Measurements from ENCODE around the gene SUGT1.
A peak's percentile ranks its signal among the peaks of the same experiment; 100 is the strongest.
"Not testable (repeated sequence)": the region's sequence is repeated elsewhere in the genome, so short reads cannot be mapped to it uniquely, and the experiment has no call there.

The SUGT1 gene

DNA sequence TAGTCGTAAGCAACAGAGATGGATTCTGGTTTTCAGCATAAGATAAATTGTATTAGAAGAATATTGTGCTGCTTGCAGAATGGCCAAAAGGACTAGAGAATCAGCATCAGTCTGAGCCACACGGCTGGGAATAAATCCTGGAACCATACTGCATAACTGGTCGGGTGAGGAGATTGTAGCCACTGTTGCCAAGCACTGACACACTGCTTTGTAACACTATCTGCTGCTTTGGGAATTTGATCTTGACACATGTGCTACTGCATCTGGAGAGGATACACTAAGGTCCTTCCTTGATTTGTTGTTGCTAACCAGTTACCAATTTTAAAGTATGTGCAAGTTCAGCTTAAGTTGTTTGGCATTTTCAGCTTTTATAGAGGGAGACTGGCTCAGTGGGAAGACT is 8.5 kb upstream of the SUGT1 start:
- peak overlapping the region; percentile 4 for H3K27ac Mint-ChIP-seq
- no peak overlapping the region for H3K4me3 Mint-ChIP-seq
- H3K9me3 Mint-ChIP-seq, result no peaks in the 10 kb centered on the region
- H3K27me3 Mint-ChIP-seq, result no peaks in the 10 kb centered on the region
- peaks cover 58% of the 10 kb centered on the region for H3K36me3 Mint-ChIP-seq (ENCODE audit: low read depth)
- no peaks in the 10 kb centered on the region for H3K4me1 Mint-ChIP-seq (ENCODE audit: low read depth)
- no peak for DNase-seq

DNA sequence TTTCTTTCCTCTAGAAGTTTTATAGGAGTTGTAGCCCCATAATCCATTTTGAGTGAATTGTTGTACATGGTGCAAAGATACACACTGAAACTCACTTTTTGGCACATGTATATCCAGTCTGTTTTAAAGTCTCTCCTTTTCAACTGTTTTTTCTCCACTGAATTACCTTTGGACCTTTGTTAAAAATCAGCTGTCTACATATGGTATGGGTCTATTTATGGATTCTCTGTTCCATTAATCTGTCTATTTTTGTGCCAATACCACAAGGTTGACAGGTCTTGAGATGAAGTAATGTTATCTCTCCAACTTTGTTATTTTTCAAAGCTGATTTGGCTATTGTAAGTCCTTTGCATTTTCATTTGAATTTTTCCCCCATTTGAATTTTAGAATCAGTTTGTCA is 5.7 kb upstream of the SUGT1 start:
- H3K27me3 Mint-ChIP-seq, result no peaks in the 10 kb centered on the region
- DNase-seq, result no peak
- H3K27ac Mint-ChIP-seq, result no peak overlapping the region
- no peaks in the 10 kb centered on the region for H3K9me3 Mint-ChIP-seq
- peaks cover 53% of the 10 kb centered on the region for H3K36me3 Mint-ChIP-seq (ENCODE audit: low read depth)
- H3K4me1 Mint-ChIP-seq (ENCODE audit: low read depth), result peaks cover 8% of the 10 kb centered on the region
- H3K4me3 Mint-ChIP-seq, result no peak overlapping the region

DNA sequence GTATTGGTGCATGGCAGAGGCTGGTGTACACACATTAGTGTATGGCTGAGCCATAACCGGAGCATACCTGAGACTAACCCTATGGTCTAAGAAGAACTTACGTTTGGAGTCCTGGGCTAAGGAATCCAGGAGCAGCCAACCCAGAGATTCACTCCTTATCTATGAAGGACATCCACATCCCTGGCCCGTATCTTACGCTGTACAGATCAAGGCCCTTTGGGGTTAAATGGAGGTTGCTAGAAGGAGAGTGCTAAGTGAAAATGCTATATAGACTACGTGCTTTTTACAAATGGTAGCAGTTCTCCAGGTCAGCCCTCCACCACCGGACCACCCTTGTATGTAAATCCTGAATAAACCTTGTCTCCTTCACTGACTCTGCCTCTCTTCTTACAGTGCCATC is 1.9 kb upstream of the SUGT1 start:
- Mint-ChIP-seq H3K4me1 (ENCODE audit: low read depth) (peaks cover 16% of the 10 kb centered on the region), H3K36me3 (ENCODE audit: low read depth) (peaks cover 37% of the 10 kb centered on the region), H3K9me3 (no peaks in the 10 kb centered on the region), H3K27me3 (no peaks in the 10 kb centered on the region), H3K4me3 (no peak overlapping the region), H3K27ac (no peak overlapping the region)
- no peak for DNase-seq

DNA sequence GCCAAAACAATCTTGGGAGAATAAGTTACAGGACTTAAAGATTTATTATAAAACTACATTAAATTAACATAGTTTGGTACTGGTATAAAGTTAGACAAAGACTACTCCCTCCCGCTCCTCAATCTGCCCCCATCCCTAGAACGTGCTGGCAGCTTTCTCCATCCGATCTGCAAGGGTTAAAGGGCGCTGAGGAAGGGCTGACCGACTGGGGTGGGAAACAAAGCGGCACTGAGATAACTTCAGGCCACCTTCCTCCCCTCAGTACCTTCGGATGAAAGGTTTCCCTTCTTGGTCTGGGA is 790 bp upstream of the SUGT1 start:
- H3K36me3 Mint-ChIP-seq (ENCODE audit: low read depth), result peaks cover 37% of the 10 kb centered on the region
- no peaks in the 10 kb centered on the region for H3K27me3 Mint-ChIP-seq
- no peak overlapping the region for H3K4me3 Mint-ChIP-seq
- no peak overlapping the region for H3K27ac Mint-ChIP-seq
- no peaks in the 10 kb centered on the region for H3K9me3 Mint-ChIP-seq
- H3K4me1 Mint-ChIP-seq (ENCODE audit: low read depth), result peaks cover 16% of the 10 kb centered on the region
- no peak for DNase-seq

DNA sequence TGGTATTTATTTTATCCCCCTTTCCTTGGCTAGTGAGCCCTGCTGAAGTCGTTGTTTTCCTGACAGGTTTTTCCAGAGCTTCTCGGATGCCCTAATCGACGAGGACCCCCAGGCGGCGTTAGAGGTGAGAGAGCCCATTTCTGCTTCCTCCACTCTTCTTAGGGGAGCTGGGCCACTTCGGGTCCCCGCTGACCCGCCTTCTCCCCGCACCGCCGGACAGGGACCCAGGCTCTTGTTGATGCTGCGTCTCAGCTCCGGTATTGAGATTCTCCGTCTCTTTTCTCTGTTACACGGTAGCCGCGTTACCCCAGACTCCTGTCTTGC is 306 bp downstream of the SUGT1 start:
- no peaks in the 10 kb centered on the region for H3K9me3 Mint-ChIP-seq
- no peak overlapping the region for H3K27ac Mint-ChIP-seq
- peaks cover 17% of the 10 kb centered on the region for H3K4me1 Mint-ChIP-seq (ENCODE audit: low read depth)
- no peaks in the 10 kb centered on the region for H3K27me3 Mint-ChIP-seq
- DNase-seq, result no peak
- peaks cover 37% of the 10 kb centered on the region for H3K36me3 Mint-ChIP-seq (ENCODE audit: low read depth)
- H3K4me3 Mint-ChIP-seq, result no peak overlapping the region

DNA sequence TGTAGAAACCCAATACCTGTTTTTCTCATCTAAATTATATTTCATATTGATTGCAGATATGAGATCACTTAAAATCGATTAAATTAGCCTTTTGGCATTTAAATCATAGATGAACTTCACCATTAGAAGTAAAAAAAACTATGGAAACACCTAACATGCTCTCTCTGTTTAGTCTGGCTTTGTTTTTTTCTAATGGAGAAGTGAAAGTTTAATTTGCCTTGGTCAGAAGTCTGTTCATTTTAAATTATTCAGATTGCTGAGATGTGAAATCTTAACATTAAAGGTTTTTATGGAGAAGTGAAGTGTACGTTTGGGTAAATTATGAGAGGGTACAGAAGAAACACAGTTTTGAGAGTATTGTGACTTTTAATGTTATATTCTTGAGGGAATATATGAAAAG is 6.7 kb downstream of the SUGT1 start:
- Mint-ChIP-seq H3K4me1 (ENCODE audit: low read depth) (peaks cover 17% of the 10 kb centered on the region), H3K27me3 (no peaks in the 10 kb centered on the region), H3K36me3 (ENCODE audit: low read depth) (peaks cover 53% of the 10 kb centered on the region), H3K27ac (no peak overlapping the region), H3K9me3 (no peaks in the 10 kb centered on the region), H3K4me3 (no peak overlapping the region)
- DNase-seq, result no peak

DNA sequence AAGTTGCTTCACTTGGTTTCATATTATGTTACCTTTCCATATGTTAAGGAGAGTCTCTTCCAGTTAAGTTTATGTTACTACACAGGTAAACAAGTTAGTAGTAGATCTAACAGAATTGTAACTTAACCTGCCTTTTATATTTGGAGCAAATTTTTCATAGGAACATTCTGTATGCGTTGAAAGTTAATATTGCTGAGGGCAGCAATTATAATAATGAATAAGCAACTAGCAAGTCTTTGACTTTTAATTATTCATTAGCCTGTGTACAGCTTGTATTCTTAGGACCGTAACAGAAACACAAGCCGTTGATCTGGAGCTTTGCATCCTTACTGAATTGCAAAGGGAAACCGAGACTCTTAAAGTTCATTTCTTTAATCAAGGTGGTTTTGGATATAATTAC is 11.6 kb downstream of the SUGT1 start:
- Mint-ChIP-seq H3K36me3 (ENCODE audit: low read depth) (peaks cover 92% of the 10 kb centered on the region), H3K4me3 (no peak overlapping the region), H3K27ac (no peak overlapping the region), H3K4me1 (ENCODE audit: low read depth) (peaks cover 17% of the 10 kb centered on the region), H3K27me3 (no peaks in the 10 kb centered on the region), H3K9me3 (no peaks in the 10 kb centered on the region)
- DNase-seq, result no peak

DNA sequence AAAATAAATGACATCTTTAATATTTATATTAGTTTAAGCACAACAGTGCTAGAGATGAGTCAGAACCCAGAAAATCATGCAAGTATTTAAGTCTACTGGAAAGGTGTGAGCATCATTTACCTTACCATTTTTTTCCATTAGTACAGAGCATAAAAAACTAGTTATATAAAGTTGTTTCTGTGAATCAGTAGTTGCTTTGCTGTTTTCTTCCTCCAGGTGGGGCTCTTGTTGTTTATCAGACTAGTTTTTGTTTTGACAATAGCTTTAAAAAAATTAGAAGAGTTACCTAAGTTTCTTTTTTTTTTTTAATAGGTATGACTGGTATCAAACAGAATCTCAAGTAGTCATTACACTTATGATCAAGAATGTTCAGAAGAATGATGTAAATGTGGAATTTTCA is 12.7 kb downstream of the SUGT1 start:
- H3K27ac Mint-ChIP-seq, result no peak overlapping the region
- no peak for DNase-seq
- peaks cover 93% of the 10 kb centered on the region for H3K36me3 Mint-ChIP-seq (ENCODE audit: low read depth)

DNA sequence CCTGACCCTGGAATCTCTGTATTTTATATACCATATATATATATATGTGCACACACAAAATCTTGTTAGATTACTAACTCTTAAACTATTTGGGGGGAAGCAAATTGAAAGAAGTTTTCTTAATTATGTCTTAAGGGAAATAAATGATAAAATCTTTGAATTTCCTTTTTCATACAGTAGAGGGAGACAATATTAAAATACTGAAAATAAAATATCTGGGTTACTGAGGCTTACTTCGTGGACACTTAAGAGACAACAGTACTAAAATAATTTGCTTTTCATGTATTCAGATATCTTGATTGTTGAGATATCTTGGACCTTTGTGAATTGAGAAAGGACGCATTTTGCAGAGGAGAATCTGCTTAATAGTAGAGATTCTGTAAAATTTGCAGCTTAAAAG is 17.0 kb downstream of the SUGT1 start:
- Mint-ChIP-seq H3K36me3 (ENCODE audit: low read depth) (peaks cover 90% of the 10 kb centered on the region), H3K27ac (no peak overlapping the region), H3K9me3 (no peaks in the 10 kb centered on the region), H3K4me3 (no peak overlapping the region), H3K27me3 (no peaks in the 10 kb centered on the region), H3K4me1 (ENCODE audit: low read depth) (peaks cover 8% of the 10 kb centered on the region)
- no peak for DNase-seq

More for the DNA sequence above, 12.7 kb downstream of the SUGT1 start:
- no peaks in the 10 kb centered on the region for H3K9me3 Mint-ChIP-seq
- peaks cover 14% of the 10 kb centered on the region for H3K4me1 Mint-ChIP-seq (ENCODE audit: low read depth)
- H3K27me3 Mint-ChIP-seq, result no peaks in the 10 kb centered on the region
- H3K4me3 Mint-ChIP-seq, result no peak overlapping the region

DNA sequence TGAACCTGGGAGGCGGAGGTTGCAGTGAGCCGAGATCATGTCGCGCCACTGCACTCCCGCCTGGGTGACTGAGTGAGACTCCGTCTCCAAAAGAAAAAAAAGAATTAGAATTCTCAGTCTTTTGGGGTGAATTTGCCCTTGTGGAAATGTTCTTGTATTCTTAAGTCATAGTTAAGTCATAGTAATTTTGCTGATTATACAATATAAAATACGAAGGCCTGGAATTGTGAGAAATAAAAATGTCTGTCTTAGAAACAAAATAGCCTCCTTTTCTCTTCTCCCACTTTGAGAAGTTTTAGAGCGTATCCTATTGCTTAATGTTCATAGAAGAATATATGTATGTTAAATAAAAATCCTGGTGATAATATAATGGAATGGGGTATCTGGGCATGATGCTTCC is 18.1 kb downstream of the SUGT1 start:
- no peak for DNase-seq
- H3K4me3 Mint-ChIP-seq, result no peak overlapping the region
- H3K27ac Mint-ChIP-seq, result no peak overlapping the region
- H3K9me3 Mint-ChIP-seq, result no peaks in the 10 kb centered on the region
- peaks cover 8% of the 10 kb centered on the region for H3K4me1 Mint-ChIP-seq (ENCODE audit: low read depth)
- peaks cover 90% of the 10 kb centered on the region for H3K36me3 Mint-ChIP-seq (ENCODE audit: low read depth)
- no peaks in the 10 kb centered on the region for H3K27me3 Mint-ChIP-seq

DNA sequence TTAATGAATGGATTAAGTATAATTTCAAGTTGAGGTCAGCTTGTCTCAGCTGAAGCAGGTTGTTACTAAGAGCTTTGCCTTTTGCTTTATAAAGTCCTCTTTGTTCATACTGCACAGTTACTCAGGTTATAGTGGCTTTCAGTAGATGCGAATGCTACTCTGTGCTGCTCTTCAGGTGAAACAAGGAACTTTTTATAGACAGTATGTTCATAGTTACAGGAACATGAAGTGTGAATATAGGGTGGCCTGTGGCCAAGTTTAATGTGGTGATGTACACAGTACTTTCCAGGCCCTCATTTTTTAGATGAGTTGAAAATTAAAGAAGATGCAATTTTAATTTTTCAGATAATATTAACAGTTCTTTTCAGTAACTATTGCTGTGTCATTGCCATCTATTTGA is 20.8 kb downstream of the SUGT1 start:
- H3K4me3 Mint-ChIP-seq, result no peak overlapping the region
- H3K27ac Mint-ChIP-seq, result no peak overlapping the region
- peaks cover 91% of the 10 kb centered on the region for H3K36me3 Mint-ChIP-seq (ENCODE audit: low read depth)
- H3K27me3 Mint-ChIP-seq, result no peaks in the 10 kb centered on the region
- no peak for DNase-seq
- no peaks in the 10 kb centered on the region for H3K9me3 Mint-ChIP-seq
- peaks cover 12% of the 10 kb centered on the region for H3K4me1 Mint-ChIP-seq (ENCODE audit: low read depth)

DNA sequence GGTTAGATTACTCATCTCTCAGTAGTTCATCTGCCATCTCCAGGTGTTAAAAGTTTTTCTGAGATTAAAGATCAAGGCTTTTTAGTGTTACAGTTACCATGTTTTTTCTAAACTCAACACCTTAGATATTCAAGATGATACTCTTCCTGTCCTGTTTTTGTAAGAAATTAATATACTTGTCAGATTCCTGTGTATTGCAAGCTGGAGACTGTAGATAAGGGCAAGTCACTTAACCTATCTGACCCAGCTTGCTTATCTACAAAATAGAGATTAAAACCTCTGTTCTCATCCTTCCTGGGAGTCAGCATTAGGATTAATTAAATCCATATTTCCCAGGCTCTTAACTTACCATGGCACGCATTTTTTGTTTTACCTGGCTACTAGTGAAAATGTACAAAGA is 25.2 kb downstream of the SUGT1 start:
- no peak for DNase-seq
- Mint-ChIP-seq H3K4me1 (ENCODE audit: low read depth) (peaks cover 10% of the 10 kb centered on the region), H3K36me3 (ENCODE audit: low read depth) (peaks cover 87% of the 10 kb centered on the region), H3K27ac (peak overlapping the region; percentile 23), H3K27me3 (no peaks in the 10 kb centered on the region), H3K9me3 (no peaks in the 10 kb centered on the region), H3K4me3 (no peak overlapping the region)

DNA sequence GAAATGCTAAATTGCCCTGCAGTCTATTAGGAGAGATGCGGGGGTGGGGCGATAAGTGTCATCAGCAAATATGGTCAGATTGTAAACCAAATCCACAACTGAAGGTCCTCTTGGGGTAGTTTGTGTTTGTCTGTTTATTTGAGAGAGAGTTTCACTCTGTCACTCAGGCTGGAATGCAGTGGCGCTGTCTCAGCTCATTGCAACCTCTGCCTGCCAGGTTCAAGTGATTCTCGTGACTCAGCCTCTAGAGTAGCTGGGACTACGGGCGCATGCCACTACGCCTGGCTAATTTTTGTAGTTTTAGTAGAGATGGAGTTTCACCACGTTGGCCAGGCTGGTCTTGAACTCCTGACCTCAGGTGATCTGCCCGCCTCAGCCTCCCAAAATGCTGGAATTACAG is 33.2 kb downstream of the SUGT1 start:
- DNase-seq; H3K27me3 Mint-ChIP-seq; H3K9me3 Mint-ChIP-seq; H3K4me1 Mint-ChIP-seq (ENCODE audit: low read depth); H3K27ac Mint-ChIP-seq; H3K4me3 Mint-ChIP-seq: not testable (repeated sequence)
- H3K36me3 Mint-ChIP-seq (ENCODE audit: low read depth), result peaks cover 90% of the 10 kb centered on the region

DNA sequence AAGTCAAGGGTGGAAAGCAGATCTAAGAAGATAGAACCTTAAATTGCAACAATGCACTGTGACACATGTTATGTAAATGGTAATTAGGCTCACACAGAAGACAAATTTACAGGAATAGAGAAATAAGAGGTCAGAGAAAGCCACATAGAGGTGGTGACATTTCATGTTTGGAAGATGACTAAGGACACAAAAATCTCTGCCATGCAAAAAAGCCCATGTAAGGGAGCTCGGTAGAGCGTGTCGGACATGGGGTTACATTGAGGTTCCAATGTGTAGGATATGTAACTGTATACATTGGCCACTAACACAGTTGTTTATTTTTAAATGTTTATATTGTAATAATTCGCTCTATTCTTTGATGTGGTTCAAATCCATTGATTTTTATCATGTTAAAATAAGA is 33.7 kb downstream of the SUGT1 start:
- Mint-ChIP-seq H3K36me3 (ENCODE audit: low read depth) (peaks cover 88% of the 10 kb centered on the region), H3K27ac (no peak overlapping the region), H3K4me3 (no peak overlapping the region), H3K4me1 (ENCODE audit: low read depth) (peaks cover 1% of the 10 kb centered on the region), H3K9me3 (no peaks in the 10 kb centered on the region), H3K27me3 (no peaks in the 10 kb centered on the region)
- DNase-seq, result no peak

DNA sequence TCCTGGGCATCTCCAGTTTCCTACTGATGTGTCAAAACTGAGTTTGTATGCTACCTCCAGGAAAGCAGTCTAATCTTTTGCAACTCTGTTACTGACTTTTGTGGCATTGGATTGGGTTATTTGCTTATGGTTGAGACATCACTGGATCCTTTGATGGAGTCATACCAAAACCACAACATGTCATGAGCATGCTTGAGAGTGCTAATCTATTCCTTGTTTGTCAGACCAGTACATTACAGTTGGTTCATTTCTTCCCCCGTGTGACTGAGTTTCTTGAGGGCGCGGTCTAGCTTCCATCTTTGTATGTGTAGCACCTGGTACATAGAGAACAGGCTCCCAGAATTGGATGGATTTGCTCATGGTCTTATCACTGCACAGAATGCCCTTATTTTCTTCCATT is 43.2 kb downstream of the SUGT1 start:
- Mint-ChIP-seq H3K27ac (peak overlapping the region; percentile 18), H3K36me3 (ENCODE audit: low read depth) (peaks cover 64% of the 10 kb centered on the region), H3K4me3 (no peak overlapping the region), H3K4me1 (ENCODE audit: low read depth) (peaks cover 17% of the 10 kb centered on the region), H3K9me3 (no peaks in the 10 kb centered on the region), H3K27me3 (no peaks in the 10 kb centered on the region)
- DNase-seq, result no peak

DNA sequence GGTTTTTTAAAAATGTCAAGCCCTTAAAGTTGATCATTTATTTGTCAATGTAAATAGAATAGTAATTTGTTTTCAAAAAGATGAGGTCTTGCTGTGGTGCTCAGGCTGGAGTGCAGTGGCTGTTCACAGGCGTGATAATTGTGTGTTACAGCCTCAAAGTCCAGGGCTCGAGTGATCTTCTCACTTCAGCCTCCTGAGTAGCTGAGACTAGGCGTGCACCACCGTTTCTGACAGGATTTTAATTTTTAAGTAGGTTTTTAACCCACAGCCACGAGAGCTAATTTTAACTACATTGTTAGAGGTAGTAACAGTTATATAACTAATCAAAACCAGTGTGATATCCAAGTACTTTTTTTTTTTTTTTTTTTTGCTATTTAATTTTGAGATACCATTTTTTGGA is 43.9 kb downstream of the SUGT1 start:
- Mint-ChIP-seq H3K27me3 (no peaks in the 10 kb centered on the region), H3K9me3 (no peaks in the 10 kb centered on the region), H3K36me3 (ENCODE audit: low read depth) (peaks cover 58% of the 10 kb centered on the region), H3K4me1 (ENCODE audit: low read depth) (peaks cover 17% of the 10 kb centered on the region), H3K4me3 (no peak overlapping the region), H3K27ac (no peak overlapping the region)
- no peak for DNase-seq
